ENCODE data around the gene CDKAL1.

CDKAL1 gene

GRCh38 chr6:21277601-21278374 is 743.5 kb downstream of the CDKAL1 start:
- peak; percentile 14 for DNase-seq

GRCh38 chr6:21278375-21278745 is 744.1 kb downstream of the CDKAL1 start:
- no peak for DNase-seq

GRCh38 chr6:21279619-21280018 is 745.4 kb downstream of the CDKAL1 start:
- DNase-seq = no peak

GRCh38 chr6:21281366-21281765 is 747.1 kb downstream of the CDKAL1 start:
- DNase-seq = no peak

Data from fibroblast of skin of right biceps (primary cell).